HCT116 (cell line): ENCODE results near the gene ANO2. TPM values are rescaled to one million over a fixed set of nuclear protein-coding genes. Genes with fewer than 3 reads are reported as not detected.

Experiments used
- ATAC-seq: fragments of 200-7000 bp; cut with Tn5 transposase; 2 replicates; pipeline ENCODE4 v1.9.1; 2020; ENCODE audit warnings: mild to moderate bottlenecking, moderate library complexity
- BruUV-seq: library from RNA; stranded (reverse); fragments of 400-500 nt; replicated peaks from 2 replicates; lab custom pipeline; 2021; lab: Mats Ljungman, UMichigan
- CTCF ChIA-PET: fragments of 300-600 bp; sonication (Branson Sonifier 250); formaldehyde crosslinking; loops from one replicate; lab custom pipeline; 2021; ENCODE audit warnings: antibody characterized with exemption; lab: Charles Lee
- POLR2A ChIA-PET: fragments of 300-600, 350-600 bp; sonication (Branson Sonifier 250); formaldehyde crosslinking; loops from one replicate; lab custom pipeline; 2021; ENCODE audit warnings: antibody characterized with exemption; lab: Charles Lee
- RAD21 ChIA-PET, 2 experiments: fragments of 300-600 bp; sonication (Branson Sonifier 250); formaldehyde crosslinking; loops; one replicate each; lab custom pipeline; 2023; ENCODE audit warnings: low total read pairs in 2 of 2; ENCODE audit not compliant: uncharacterized antibody in 2 of 2, unreplicated experiment in 2 of 2, low non-redundant PET in 1 of 2; lab: Charles Lee
- DNase-seq: peaks from one replicate; pipeline ENCODE4 v3.0.0-alpha.2; 2010; ENCODE audit warnings: low read depth, low spot score
- H2AFZ ChIP-seq: fragments of 200-600 bp; shearing (Covaris generic), sonication (generic); 2 replicates; pipeline ENCODE4 v1.6.1; 2017; ENCODE audit warnings: low read depth, mixed run types, mixed read lengths, antibody characterized with exemption, low read length; ENCODE audit not compliant: poor library complexity, severe bottlenecking
- H3K27ac ChIP-seq: 2 replicates; pipeline ENCODE4 v1.5.1; 2012; ENCODE audit warnings: low read depth, low read length
- H3K27me3 ChIP-seq: fragments of 200-600 bp; sonication (generic); 2 replicates; pipeline ENCODE4 v1.6.1; 2016; ENCODE audit warnings: mixed run types, low read length, mixed read lengths; ENCODE audit not compliant: insufficient read depth
- H3K36me3 ChIP-seq, 2 experiments: fragments of 200-500 bp in 1 of 2; fragments of 200-600 bp in 1 of 2; sonication (Bioruptor generic) in 1 of 2; sonication (generic) in 1 of 2; 2 replicates each; pipeline versions ENCODE4 v1.5.1 to v1.6.1; 2014 to 2016; ENCODE audit warnings: low read length in 2 of 2, inconsistent platforms in 1 of 2, mixed read lengths in 1 of 2, mixed run types in 1 of 2; ENCODE audit not compliant: insufficient read depth in 2 of 2, control insufficient read depth in 1 of 2
- H3K4me1 ChIP-seq, 2 experiments: fragments of 200-600 bp in 1 of 2; sonication (generic) in 1 of 2; 2 replicates each; pipeline versions ENCODE4 v1.5.1 to v1.6.1; 2012 to 2017; ENCODE audit warnings: low read length in 2 of 2, inconsistent platforms in 1 of 2, mild to moderate bottlenecking in 1 of 2, mixed read lengths in 1 of 2, mixed run types in 1 of 2, moderate library complexity in 1 of 2; ENCODE audit not compliant: insufficient read depth in 2 of 2, control insufficient read depth in 1 of 2
- H3K4me2 ChIP-seq: fragments of 200-600 bp; sonication (generic); 2 replicates; pipeline ENCODE4 v1.6.1; 2017; ENCODE audit warnings: mixed run types, low read length, mixed read lengths
- H3K4me3 ChIP-seq, 2 experiments: fragments of 200-600 bp in 1 of 2; sonication (generic) in 1 of 2; replicated peaks in 1 of 2; 2 replicates each; pipeline ENCODE4 v1.5.1; 2011 to 2016; ENCODE audit warnings: low read length in 2 of 2, control low read depth in 1 of 2, low read depth in 1 of 2, mild to moderate bottlenecking in 1 of 2, mixed read lengths in 1 of 2, mixed run types in 1 of 2
- H3K79me2 ChIP-seq: fragments of 200-600 bp; sonication (generic); 2 replicates; pipeline ENCODE4 v1.6.1; 2017; ENCODE audit warnings: mild to moderate bottlenecking, mixed run types, low read length, moderate library complexity, mixed read lengths; ENCODE audit not compliant: insufficient read depth
- H3K9ac ChIP-seq: fragments of 200-600 bp; sonication (generic); 2 replicates; pipeline ENCODE4 v1.6.1; 2016; ENCODE audit warnings: low read length, mixed read lengths
- H3K9me2 ChIP-seq: fragments of 200-600 bp; sonication (generic), shearing (Covaris generic); 2 replicates; pipeline ENCODE4 v1.6.1; 2017; ENCODE audit warnings: mixed run types, mild to moderate bottlenecking, moderate library complexity; ENCODE audit not compliant: insufficient read depth
- H3K9me3 ChIP-seq, 2 experiments: fragments of 200-500 bp in 1 of 2; fragments of 200-600 bp in 1 of 2; sonication (Bioruptor generic) in 1 of 2; sonication (generic) in 1 of 2; 2 replicates each; pipeline ENCODE4 v1.6.1; 2014 to 2017; ENCODE audit warnings: low read length in 2 of 2, mixed read lengths in 2 of 2, inconsistent platforms in 1 of 2, low read depth in 1 of 2, mild to moderate bottlenecking in 1 of 2, mixed run types in 1 of 2, moderate library complexity in 1 of 2; ENCODE audit not compliant: control insufficient read depth in 1 of 2, insufficient read depth in 1 of 2
- H4K20me1 ChIP-seq: fragments of 200-600 bp; sonication (generic), shearing (Covaris generic); 2 replicates; pipeline ENCODE4 v1.6.1; 2017; ENCODE audit warnings: mixed run types, mild to moderate bottlenecking, moderate library complexity; ENCODE audit not compliant: insufficient read depth
- CBX3 ChIP-seq: IDR thresholded peaks from 2 replicates; pipeline ENCODE4 v1.6.1; 2012; ENCODE audit warnings: low read depth
- CEBPB ChIP-seq: IDR thresholded peaks from 2 replicates; pipeline ENCODE4 v1.6.1; 2012; ENCODE audit warnings: low read depth
- CTCF ChIP-seq, 3 experiments: fragments of 200-600 bp in 1 of 3; sonication (generic) in 1 of 3; IDR thresholded peaks in 2 of 3; conservative IDR thresholded peaks in 1 of 3; 2 replicates each; pipeline ENCODE4 v1.5.1; 2012 to 2017; ENCODE audit warnings: low read depth in 2 of 3, low read length in 2 of 3, antibody characterized with exemption in 1 of 3, borderline replicate concordance in 1 of 3, control low read depth in 1 of 3, mild to moderate bottlenecking in 1 of 3, mixed read lengths in 1 of 3, mixed run types in 1 of 3, moderate library complexity in 1 of 3; ENCODE audit not compliant: insufficient read depth in 1 of 3
- EGR1 ChIP-seq: IDR thresholded peaks from 2 replicates; pipeline ENCODE4 v1.6.1; 2012; ENCODE audit warnings: low read depth
- ELF1 ChIP-seq: IDR thresholded peaks from 2 replicates; pipeline ENCODE4 v1.6.1; 2012; ENCODE audit warnings: low read depth, borderline replicate concordance
- EZH2 ChIP-seq: fragments of 200-600 bp; sonication (generic); IDR thresholded peaks from 2 replicates; pipeline ENCODE4 v1.6.1; 2017; ENCODE audit warnings: antibody characterized with exemption, mixed run types
- EZH2phosphoT487 ChIP-seq: fragments of 200-600 bp; IDR thresholded peaks from 2 replicates; pipeline ENCODE4 v1.6.1; 2018; ENCODE audit warnings: antibody characterized with exemption, borderline replicate concordance
- JUND ChIP-seq: IDR thresholded peaks from 2 replicates; pipeline ENCODE4 v1.6.1; 2012
- MAX ChIP-seq: IDR thresholded peaks from 2 replicates; pipeline ENCODE4 v1.6.1; 2012
- POLR2A ChIP-seq: IDR thresholded peaks from 2 replicates; pipeline ENCODE4 v1.7.0; 2011; ENCODE audit warnings: borderline replicate concordance; ENCODE audit not compliant: insufficient read depth, insufficient read length; ENCODE audit errors: extremely low read depth
- POLR2AphosphoS5 ChIP-seq: IDR thresholded peaks from 2 replicates; pipeline ENCODE4 v1.6.1; 2011; ENCODE audit warnings: mild to moderate bottlenecking, low read depth, low read length, moderate library complexity
- RAD21 ChIP-seq: IDR thresholded peaks from 2 replicates; pipeline ENCODE4 v1.6.1; 2012; ENCODE audit warnings: low read depth, mild to moderate bottlenecking
- SP1 ChIP-seq: IDR thresholded peaks from 2 replicates; pipeline ENCODE4 v1.6.1; 2012; ENCODE audit warnings: low read depth
- TCF7L2 ChIP-seq: IDR thresholded peaks from 2 replicates; pipeline ENCODE4 v1.7.0; 2011; ENCODE audit warnings: borderline replicate concordance, inconsistent platforms; ENCODE audit not compliant: insufficient read depth, insufficient read length; ENCODE audit errors: extremely low read depth
- YY1 ChIP-seq: IDR thresholded peaks from 2 replicates; pipeline ENCODE4 v1.6.1; 2011; ENCODE audit warnings: low read length, low read depth, moderate library complexity, mild to moderate bottlenecking; ENCODE audit not compliant: insufficient replicate concordance; ENCODE audit errors: extremely low read depth
- ZBTB33 ChIP-seq: IDR thresholded peaks from 2 replicates; pipeline ENCODE4 v1.6.1; 2011; ENCODE audit warnings: mild to moderate bottlenecking, low read length, moderate library complexity; ENCODE audit not compliant: insufficient replicate concordance; ENCODE audit errors: extremely low read depth
- ZFX ChIP-seq: fragments of 450-650 bp; IDR thresholded peaks from 2 replicates; pipeline ENCODE4 v1.6.1; 2017
- ZNF274 ChIP-seq: fragments of 200-500 bp; sonication (Bioruptor generic); IDR thresholded peaks from 2 replicates; pipeline ENCODE4 v1.6.1; 2014; ENCODE audit warnings: mild to moderate bottlenecking, low read depth, low read length, inconsistent platforms
- intact Hi-C: fragments of 100-400 bp; cut with micrococcal nuclease; formaldehyde crosslinking; loops from 2 replicates; pipeline ENCODE4 v1.10.0; 2022
- total RNA-seq: library from RNA; stranded (reverse); gene quantifications from one replicate; pipeline ENCODE4 v1.2.1, GENCODE V29; 2021; ENCODE audit not compliant: unreplicated experiment

The ANO2 gene
- total RNA-seq, 1 experiment from 2014 or later: not detected

- no peak for TF ChIP-seq POLR2A
- no peak for TF ChIP-seq CTCF (IDR thresholded peaks at IDR 0.05 in 2 of 3, conservative IDR thresholded peaks at IDR 0.05 in 1 of 3; ENCODE audit: borderline replicate concordance in 1 of 3, insufficient read depth in 1 of 3, low read depth in 2 of 3, low read length in 2 of 3)
- TF ChIP-seq SP1: no peak
- TF ChIP-seq ZNF274: no peak
- no peak for TF ChIP-seq EZH2phosphoT487
- no peak for TF ChIP-seq CEBPB
- no peak for TF ChIP-seq CBX3
- no peak for TF ChIP-seq TCF7L2
These were observed 301.8 kb downstream of the ANO2 start (continued) for GRCh38 chr12:5643266-5643665.

GRCh38 chr12:5637698-5638097 is 307.4 kb downstream of the ANO2 start:
- no peaks in the 10 kb centered on the region for H3K79me2 ChIP-seq
- RAD21 ChIA-PET: no interaction called here
- POLR2A ChIA-PET: no interaction called here
- intact Hi-C loops: no loop called here
- CTCF ChIA-PET: no interaction called here
- H3K36me3 ChIP-seq: no peaks in the 10 kb centered on the region
- no peak for TF ChIP-seq TCF7L2
- TF ChIP-seq ZBTB33: no peak
- no peak for TF ChIP-seq EZH2phosphoT487
- no peak for TF ChIP-seq CEBPB
- TF ChIP-seq POLR2AphosphoS5: no peak
- TF ChIP-seq EZH2: no peak
- no peak for TF ChIP-seq POLR2A
- no peak for TF ChIP-seq CTCF (IDR thresholded peaks at IDR 0.05 in 2 of 3, conservative IDR thresholded peaks at IDR 0.05 in 1 of 3; ENCODE audit: borderline replicate concordance in 1 of 3, insufficient read depth in 1 of 3, low read depth in 2 of 3, low read length in 2 of 3)
- no peak for TF ChIP-seq ZFX
- TF ChIP-seq CBX3: no peak
- TF ChIP-seq RAD21: no peak
- TF ChIP-seq ELF1: no peak
- no peak for TF ChIP-seq EGR1
- TF ChIP-seq YY1: no peak
- no peak for TF ChIP-seq MAX
- TF ChIP-seq JUND: no peak
- TF ChIP-seq SP1: no peak
- TF ChIP-seq ZNF274: no peak
- no peaks in the 10 kb centered on the region for H3K9me2 ChIP-seq
- ATAC-seq: no peak
- BruUV-seq: no TSS peak
- H3K9ac ChIP-seq: no peak overlapping the region
- H3K27ac ChIP-seq: no peak overlapping the region
- H2AFZ ChIP-seq: no peak overlapping the region
- H3K4me3 ChIP-seq: no peak overlapping the region
- peaks cover 70% of the 10 kb centered on the region for H3K27me3 ChIP-seq
- no peak overlapping the region for H3K4me2 ChIP-seq
- no peak for DNase-seq
- H4K20me1 ChIP-seq: no peaks in the 10 kb centered on the region
- H3K4me1 ChIP-seq: no peaks in the 10 kb centered on the region
- no peaks in the 10 kb centered on the region for H3K9me3 ChIP-seq
